Spinal cord (tissue), 10 donors: Measurements from ENCODE around the gene RAD51B. TPM values are rescaled to one million over a fixed set of nuclear protein-coding genes. Genes with fewer than 3 reads are reported as not detected.
A peak's percentile ranks its signal among the peaks of the same experiment; 100 is the strongest.

Experiments
- DNase-seq, 6 donors: peaks; one replicate each; pipeline versions ENCODE4 v3.0.0 to v3.0.0-alpha.2; 2013 to 2015; ENCODE audit warnings: low spot score in 6 of 6, low read depth in 4 of 6
- H3K27ac ChIP-seq: one replicate; pipeline ENCODE4 v1.5.1; 2013; ENCODE audit warnings: low read depth, low read length, control low read depth
- H3K27me3 ChIP-seq: one replicate; pipeline ENCODE4 v1.6.1; 2013; ENCODE audit warnings: low read length; ENCODE audit not compliant: control insufficient read depth, insufficient read depth
- H3K36me3 ChIP-seq: one replicate; pipeline ENCODE4 v1.6.1; 2013; ENCODE audit warnings: low read length; ENCODE audit not compliant: control insufficient read depth, insufficient read depth
- H3K4me1 ChIP-seq: one replicate; pipeline ENCODE4 v1.6.1; 2013; ENCODE audit warnings: low read length; ENCODE audit not compliant: control insufficient read depth, insufficient read depth
- H3K4me3 ChIP-seq: one replicate; pipeline ENCODE4 v1.5.1; 2013; ENCODE audit warnings: low read depth, low read length, control low read depth
- H3K9me3 ChIP-seq: one replicate; pipeline ENCODE4 v1.6.1; 2013; ENCODE audit warnings: low read length; ENCODE audit not compliant: control insufficient read depth, insufficient read depth
- WGBS: methylation state at CpG from one replicate; pipeline ENCODE4 v1.1.5; 2013; ENCODE audit warnings: missing lambda C conversion rate; ENCODE audit not compliant: insufficient coverage; 5-methylcytosine and 5-hydroxymethylcytosine counted together
- polyA plus RNA-seq, 2 donors: library from polyadenylated mRNA; unstranded; fragments of 120-200 nt; gene quantifications; one replicate each; pipeline ENCODE4 v1.2.1, GENCODE V29; 2013; ENCODE audit not compliant: insufficient read length in 2 of 2
- total RNA-seq, 2 donors: library from RNA; depleted of rRNA in 1 of 2; stranded (reverse); fragments of 120-200 nt in 1 of 2; fragments of >200 nt in 1 of 2; gene quantifications; one replicate each; pipeline versions ENCODE4 v1.2.3 to v1.2.4, GENCODE V29; 2013 to 2014
- donor health status: healthy.

The RAD51B gene
- total and polyA plus RNA-seq, 4 donors: 5.7 to 28.9 (median 14.4) TPM

DNA sequence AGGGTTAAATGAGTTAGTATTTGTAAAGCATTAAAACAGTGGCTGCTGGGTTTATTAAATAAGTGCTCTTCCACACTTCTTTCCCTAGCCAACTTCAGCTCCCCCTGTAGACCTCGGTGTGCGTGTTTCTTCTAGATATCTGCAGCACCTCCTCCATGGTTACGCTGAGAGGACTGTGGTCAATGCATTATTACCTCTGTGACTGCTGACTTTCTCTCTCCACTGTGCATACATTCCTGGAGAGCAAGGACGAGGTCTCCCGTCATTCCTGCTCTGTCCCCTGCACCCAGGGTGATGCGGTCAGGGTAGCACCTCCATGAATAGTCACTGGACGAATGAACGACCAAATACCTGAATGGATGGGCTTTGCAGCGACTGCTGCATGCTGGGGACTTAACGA, 928.7 kb downstream of the RAD51B start:
- DNase-seq: no peak
- no peaks in the 10 kb centered on the region for H3K36me3 ChIP-seq
- no peaks in the 10 kb centered on the region for H3K9me3 ChIP-seq
- WGBS: 93% methylated on average over 10 of the region's 10 CpGs
- no peak overlapping the region for H3K27ac ChIP-seq
- peaks cover 5% of the 10 kb centered on the region for H3K4me1 ChIP-seq
- no peaks in the 10 kb centered on the region for H3K27me3 ChIP-seq
- H3K4me3 ChIP-seq: no peak overlapping the region

DNA sequence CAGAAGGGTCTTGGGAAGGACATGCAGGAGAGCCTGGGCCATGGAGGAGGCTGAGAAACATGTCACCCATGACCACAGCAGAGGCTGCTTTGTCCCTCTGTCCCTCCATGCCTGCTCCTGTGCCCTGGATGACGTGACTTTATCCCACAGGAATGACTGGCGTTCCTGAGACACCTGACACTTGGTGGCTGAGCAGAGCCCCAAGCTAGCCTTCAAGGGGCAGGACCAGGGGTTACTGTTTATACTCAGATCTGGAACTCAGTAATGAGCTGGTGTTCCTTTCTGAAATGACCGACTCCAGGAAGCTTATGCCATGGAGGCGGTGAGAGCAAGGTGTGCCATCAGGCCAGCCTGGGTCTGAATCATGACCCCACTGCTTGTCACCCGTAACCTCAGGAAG, 929.1 kb downstream of the RAD51B start:
- no peak for DNase-seq
- H3K4me3 ChIP-seq: no peak overlapping the region
- no peaks in the 10 kb centered on the region for H3K27me3 ChIP-seq
- 98% methylated on average over 5 of the region's 5 CpGs for WGBS
- no peak overlapping the region for H3K27ac ChIP-seq
- H3K9me3 ChIP-seq: no peaks in the 10 kb centered on the region
- no peaks in the 10 kb centered on the region for H3K36me3 ChIP-seq
- peaks cover 5% of the 10 kb centered on the region for H3K4me1 ChIP-seq

DNA sequence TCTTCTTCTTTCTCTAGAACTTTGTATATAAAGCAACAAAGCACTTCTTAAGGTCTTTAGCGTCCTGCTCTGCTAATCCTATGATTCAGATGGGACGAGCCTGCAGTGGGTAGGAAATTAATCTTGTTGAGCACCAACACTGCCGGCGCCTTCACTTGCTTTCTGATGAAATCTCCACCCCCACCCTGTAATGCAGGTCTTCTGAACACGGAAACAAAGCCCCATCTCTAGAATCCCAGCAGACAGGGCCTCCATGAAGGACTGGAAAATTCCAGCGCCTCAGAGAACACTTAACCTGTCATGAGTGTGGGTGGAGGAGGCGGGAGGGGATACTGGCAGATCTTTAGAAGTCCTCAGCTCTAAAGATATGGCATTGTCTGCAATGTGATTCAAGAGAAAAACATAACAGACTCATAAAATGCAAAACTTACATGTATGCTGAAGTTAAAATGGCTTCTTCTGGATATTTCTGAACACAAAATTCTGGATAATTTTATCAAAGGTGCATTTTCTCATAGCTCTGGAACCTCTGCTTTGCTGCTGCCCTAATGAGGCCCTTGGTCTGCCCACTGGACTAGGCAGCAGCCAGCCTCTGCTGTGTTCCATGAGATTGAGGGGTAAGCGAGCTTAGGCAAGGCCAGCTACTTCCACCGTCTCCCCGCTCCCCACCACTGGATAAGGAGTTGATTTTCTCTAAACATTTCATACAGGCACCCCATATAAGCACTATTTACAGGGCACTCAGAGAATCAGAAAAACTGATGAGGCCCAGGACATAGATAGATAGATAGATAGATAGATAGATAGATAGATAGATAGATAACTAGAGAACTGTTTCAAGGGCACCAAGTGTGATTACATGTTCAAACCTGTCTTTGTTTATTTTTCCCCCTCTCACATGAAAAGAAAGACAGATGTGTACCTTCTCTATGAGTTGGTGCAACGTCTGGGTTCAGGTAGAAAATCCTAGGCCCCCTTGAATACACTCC, 930.2 kb downstream of the RAD51B start:
- no peaks in the 10 kb centered on the region for H3K9me3 ChIP-seq
- no peak overlapping the region for H3K27ac ChIP-seq
- 71% methylated on average over 1 of the region's 11 CpGs for WGBS

DNA sequence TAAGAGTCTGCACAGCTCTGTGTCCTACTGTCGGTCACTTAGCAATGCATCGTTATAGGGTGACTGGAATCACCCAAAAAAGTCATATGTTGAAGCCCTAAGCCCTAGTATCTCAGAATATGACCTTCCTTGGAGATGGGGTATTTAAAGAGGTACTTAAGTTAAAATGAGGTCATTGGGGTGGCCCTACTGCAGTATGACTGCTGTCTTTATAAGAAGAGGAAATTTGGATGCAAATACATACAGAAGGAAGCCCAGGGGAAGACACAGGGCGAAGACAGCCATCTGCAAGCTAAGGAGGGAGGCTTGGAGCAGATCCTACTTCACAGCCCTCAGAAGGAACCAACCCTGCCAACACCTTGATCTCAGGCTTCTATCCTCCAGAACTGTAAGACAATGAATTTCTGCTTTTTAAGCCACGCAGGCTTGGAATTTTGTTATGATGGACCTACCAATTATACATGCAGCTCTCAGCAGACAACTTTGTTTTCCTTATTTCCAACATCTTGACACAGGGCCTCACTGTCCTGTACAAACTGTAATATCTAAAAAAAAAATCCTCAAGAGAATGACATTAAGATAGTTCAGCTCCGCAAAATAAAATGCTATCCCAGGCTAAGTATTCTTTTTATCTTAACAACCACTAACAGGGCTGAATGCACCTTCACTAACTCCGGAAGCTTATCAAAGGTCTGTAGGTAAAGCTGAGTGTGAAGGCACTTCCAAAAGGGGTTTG, 932.9 kb downstream of the RAD51B start:
- Histone ChIP-seq H3K36me3 (no peaks in the 10 kb centered on the region), H3K4me3 (no peak overlapping the region), H3K9me3 (no peaks in the 10 kb centered on the region), H3K27me3 (no peaks in the 10 kb centered on the region), H3K4me1 (peaks cover 9% of the 10 kb centered on the region), H3K27ac (no peak overlapping the region)
- 83% methylated on average over 2 of the region's 6 CpGs for WGBS
- no peak for DNase-seq

More for the DNA sequence above, 930.2 kb downstream of the RAD51B start:
- H3K4me3 ChIP-seq: no peak overlapping the region
- H3K4me1 ChIP-seq: peaks cover 5% of the 10 kb centered on the region
- no peaks in the 10 kb centered on the region for H3K36me3 ChIP-seq
- H3K27me3 ChIP-seq: no peaks in the 10 kb centered on the region
- DNase-seq: no peak

DNA sequence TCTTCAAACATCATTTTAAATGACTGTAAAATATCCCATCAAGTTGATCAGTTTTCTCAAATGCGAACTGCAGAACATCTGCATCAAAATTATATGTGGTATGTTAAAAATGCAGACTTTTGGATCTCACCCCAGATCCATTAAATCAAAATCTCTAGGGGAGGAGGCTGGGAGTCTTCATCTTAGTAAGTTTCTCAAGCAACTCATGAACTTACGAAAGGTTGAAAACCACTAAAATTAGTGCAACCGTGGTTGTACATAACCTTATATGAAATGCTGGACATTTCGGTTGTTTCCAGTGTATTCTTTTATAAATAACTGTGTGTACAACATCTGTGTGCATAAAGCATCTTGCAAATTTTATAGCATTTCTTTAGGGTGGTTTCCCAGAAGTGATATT, 934.1 kb downstream of the RAD51B start:
- Histone ChIP-seq H3K4me1 (peaks cover 16% of the 10 kb centered on the region), H3K27ac (no peak overlapping the region), H3K36me3 (no peaks in the 10 kb centered on the region), H3K9me3 (no peaks in the 10 kb centered on the region), H3K4me3 (no peak overlapping the region), H3K27me3 (no peaks in the 10 kb centered on the region)
- 100% methylated on average over 1 of the region's 4 CpGs for WGBS
- no peak for DNase-seq

DNA sequence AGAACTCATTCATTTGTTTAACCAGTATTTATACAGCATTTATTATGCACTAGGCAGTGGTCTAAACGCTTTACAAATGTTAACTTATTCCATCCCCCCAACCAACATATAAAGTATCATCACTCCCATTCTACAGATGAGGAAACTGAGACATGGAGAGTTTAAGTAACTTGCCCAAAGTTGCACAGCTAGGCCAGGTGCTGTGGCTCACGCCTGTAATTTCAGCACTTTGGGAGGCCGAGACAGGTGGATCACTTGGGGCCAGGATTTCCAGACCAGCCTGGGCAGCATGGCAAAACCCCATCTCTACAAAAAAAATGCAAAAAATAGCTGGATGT, 935.4 kb downstream of the RAD51B start:
- no peaks in the 10 kb centered on the region for H3K9me3 ChIP-seq
- DNase-seq: no peak
- H3K4me1 ChIP-seq: peaks cover 21% of the 10 kb centered on the region
- H3K27me3 ChIP-seq: no peaks in the 10 kb centered on the region
- WGBS: 60% methylated on average over 1 of the region's 3 CpGs
- H3K27ac ChIP-seq: no peak overlapping the region
- H3K36me3 ChIP-seq: no peaks in the 10 kb centered on the region
- H3K4me3 ChIP-seq: no peak overlapping the region

DNA sequence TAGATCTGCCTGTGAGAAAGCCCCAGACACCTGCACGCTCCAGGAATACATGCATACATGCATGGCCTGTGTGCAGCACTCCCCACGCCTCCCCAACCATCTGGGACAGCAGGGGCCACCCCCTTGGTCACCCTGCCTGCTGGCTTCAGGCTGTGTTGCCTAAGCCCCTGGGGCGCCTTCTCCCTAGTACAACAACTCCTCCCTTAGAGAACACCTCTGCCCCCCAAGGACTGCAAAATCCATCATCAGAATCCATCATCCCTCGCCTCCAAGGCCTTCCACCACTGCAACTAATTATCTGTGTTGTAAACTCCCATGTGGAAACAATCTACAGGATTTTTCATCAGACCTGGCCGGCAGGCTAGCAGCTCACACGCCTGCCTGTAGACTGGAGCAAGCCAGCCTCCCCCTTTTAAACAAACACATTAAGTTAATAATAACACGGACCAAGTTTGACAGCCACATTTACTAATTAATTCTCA, 936.5 kb downstream of the RAD51B start:
- H3K4me1 ChIP-seq: peaks cover 23% of the 10 kb centered on the region
- WGBS: 65% methylated on average over 5 of the region's 7 CpGs

DNA sequence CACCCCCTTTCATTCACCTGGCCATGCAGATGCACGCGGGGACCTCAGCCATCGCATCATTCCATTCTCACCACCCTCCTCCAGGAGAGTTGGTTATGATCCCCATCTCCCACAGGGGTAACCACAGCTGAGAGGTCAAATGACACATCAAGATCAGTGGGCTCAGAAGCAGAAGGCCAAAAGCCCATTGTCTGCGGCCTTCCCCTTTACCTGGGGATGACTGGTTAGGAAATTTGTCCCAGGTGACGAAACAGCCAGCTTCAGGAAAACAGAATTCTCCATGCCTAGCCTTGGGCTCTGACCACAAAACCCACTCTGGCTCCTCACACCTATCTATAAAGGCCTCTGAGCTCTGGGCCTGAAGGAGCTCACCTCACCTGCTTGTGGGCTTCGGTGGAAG, 937.2 kb downstream of the RAD51B start:
- H3K36me3 ChIP-seq: no peaks in the 10 kb centered on the region
- no peak overlapping the region for H3K27ac ChIP-seq
- H3K9me3 ChIP-seq: no peaks in the 10 kb centered on the region
- H3K4me1 ChIP-seq: peaks cover 23% of the 10 kb centered on the region
- 93% methylated on average over 2 of the region's 6 CpGs for WGBS
- H3K4me3 ChIP-seq: no peak overlapping the region
- no peaks in the 10 kb centered on the region for H3K27me3 ChIP-seq
- no peak for DNase-seq

More for the DNA sequence above, 936.5 kb downstream of the RAD51B start:
- no peaks in the 10 kb centered on the region for H3K27me3 ChIP-seq
- H3K4me3 ChIP-seq: no peak overlapping the region
- no peaks in the 10 kb centered on the region for H3K36me3 ChIP-seq
- H3K27ac ChIP-seq: no peak overlapping the region
- peak in 1 of 6 donors; percentile 53 for DNase-seq
- no peaks in the 10 kb centered on the region for H3K9me3 ChIP-seq

DNA sequence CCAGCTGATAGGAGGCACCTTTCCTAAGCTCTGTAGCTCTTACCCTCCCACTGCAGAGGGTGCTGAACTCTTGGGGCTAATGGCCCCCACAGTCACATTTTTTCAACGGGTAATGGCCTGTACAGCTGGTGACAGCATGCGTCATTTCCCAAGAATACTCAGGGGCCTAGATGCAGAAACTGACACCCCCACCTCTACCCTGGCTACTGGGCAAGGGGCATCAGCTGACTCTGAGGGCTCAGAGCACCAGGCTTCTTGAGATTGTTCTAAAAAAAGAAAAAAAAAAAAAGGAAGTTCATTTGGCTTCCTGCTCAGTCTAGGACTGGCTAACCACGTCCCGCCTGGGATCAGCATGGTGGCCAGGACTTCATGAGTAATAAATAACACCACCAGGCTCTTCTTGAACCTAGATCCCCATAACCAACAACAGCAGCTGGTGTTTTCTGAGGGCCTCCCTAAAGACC, 938.1 kb downstream of the RAD51B start:
- Histone ChIP-seq H3K9me3 (no peaks in the 10 kb centered on the region), H3K27me3 (no peaks in the 10 kb centered on the region), H3K27ac (no peak overlapping the region), H3K4me3 (no peak overlapping the region), H3K4me1 (peaks cover 26% of the 10 kb centered on the region), H3K36me3 (no peaks in the 10 kb centered on the region)
- WGBS: 65% methylated on average over 2 of the region's 4 CpGs
- peak in 1 of 6 donors; percentile 22 for DNase-seq
